ENCODE data around the gene AGAP1.
A peak's percentile ranks its signal among the peaks of the same experiment; 100 is the strongest.

The AGAP1 gene

GRCh38 chr2:235641956-235642355 is 148.1 kb downstream of the AGAP1 start:
- no peak for DNase-seq

GRCh38 chr2:235642446-235643098 is 148.7 kb downstream of the AGAP1 start:
- peak in 1 of 2 experiments; percentile 39 for DNase-seq

DNA sequence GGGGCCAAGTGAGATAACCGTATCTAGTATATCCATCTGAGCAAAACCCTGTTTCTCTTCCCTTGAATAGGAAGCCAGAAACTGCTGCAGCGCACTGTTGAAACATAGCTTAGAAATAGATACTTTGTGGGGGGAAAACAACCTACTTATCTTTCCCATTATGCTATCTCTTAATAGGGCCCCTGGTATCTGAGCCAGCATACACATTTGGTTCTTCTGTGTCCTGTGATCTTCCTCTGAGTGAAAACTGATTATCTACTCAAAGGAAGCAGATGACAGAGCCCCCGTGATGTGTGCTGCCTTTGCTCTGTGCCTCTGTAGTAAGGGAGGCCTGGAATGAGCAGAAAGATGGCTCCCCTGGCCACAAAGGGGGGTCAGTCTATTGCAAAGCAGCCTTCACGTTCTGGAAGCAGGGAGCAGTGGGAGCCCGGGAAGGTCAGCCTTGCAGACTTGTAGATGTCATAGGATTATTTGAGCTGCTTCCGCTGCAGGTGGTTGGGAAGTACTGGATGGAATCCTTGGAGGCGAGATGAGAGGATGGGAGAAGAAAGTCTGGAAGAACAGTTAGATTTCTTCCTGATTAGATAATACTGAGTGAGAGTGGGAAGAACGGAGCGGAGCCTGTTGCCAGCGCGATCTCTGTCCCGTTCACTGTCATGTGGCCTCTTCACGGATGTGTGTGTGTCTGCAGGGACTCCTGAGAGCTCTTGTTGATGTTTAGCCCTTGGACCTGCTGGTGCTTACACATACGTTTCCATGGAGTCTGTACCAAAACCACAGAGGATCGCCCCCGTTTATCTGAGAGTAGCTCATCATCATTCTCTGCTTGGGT is 150.1 kb downstream of the AGAP1 start:
- no peak for DNase-seq

- no peak for DNase-seq
Observed at GRCh38 chr2:235647264-235647663, 153.4 kb downstream of the AGAP1 start.

- no peak for DNase-seq
Observed at GRCh38 chr2:235647877-235648276, 154.0 kb downstream of the AGAP1 start.

DNA sequence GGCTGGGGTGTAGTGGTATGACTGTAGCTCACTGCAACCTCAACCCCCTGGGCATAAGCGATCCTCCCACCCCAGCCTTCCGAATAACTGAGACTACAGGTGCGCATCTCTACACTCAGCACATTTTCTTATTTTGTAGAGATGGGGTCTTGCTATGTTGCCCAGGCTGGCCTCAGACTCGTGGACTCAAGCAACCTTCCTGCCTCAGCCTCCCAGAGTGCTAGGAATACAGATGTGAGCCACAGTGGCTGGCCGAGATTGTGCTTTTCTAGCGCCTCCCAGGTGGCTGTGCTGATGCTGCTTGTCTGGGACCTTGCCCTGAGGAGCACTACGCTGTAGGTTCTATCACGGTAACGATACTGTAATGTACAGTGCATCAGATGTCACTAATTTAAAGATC is 155.6 kb downstream of the AGAP1 start:
- DNase-seq = no peak

GRCh38 chr2:235651643-235652042 is 157.8 kb downstream of the AGAP1 start:
- DNase-seq = no peak

- no peak for DNase-seq
Observed at GRCh38 chr2:235654103-235654813, 160.4 kb downstream of the AGAP1 start.

DNA sequence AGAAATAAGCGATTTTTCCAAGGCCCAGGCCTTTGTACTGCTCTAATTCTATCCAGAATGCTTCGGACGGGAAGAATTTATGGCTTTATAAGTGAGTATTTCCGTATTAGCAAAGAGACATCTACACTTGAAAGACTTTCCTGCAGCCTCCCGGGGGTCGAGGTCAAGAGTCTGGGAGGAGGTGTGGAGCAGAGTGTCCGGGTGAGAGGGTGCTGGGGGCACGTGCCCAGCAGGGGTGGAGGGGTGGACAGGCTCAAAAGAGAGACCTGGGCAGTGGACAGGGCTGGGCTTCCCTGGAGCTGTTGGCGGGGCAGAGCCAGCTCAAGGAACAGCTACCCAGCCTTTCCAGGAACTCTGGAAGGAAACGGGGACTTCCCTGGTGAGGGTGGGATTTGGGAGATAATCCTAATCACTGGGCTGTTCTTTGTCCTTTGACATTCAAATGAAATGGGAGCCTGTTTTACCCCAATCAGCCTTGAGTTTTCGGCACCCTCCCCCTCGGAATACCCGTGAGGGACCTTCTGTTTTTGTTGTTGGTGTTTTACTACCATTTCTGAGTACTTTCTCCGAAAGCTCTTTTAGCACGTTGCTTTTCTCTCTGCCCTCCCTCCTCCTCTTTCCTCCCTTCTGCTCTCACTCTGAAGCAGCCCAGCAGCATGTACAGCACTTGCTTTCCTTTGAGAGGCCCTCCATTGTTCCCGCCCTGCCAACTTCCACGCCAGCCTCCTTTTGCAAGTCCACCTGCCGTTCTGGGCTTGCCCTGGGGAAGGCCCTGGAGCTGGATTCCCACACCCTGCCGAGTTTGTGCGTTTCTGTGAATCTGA is 164.7 kb downstream of the AGAP1 start:
- peak in 1 of 2 experiments; percentile 33 for DNase-seq

- no peak for DNase-seq
Observed at GRCh38 chr2:235659767-235660322, 166.0 kb downstream of the AGAP1 start.

GRCh38 chr2:235660484-235661082 is 166.7 kb downstream of the AGAP1 start:
- DNase-seq = no peak

DNA sequence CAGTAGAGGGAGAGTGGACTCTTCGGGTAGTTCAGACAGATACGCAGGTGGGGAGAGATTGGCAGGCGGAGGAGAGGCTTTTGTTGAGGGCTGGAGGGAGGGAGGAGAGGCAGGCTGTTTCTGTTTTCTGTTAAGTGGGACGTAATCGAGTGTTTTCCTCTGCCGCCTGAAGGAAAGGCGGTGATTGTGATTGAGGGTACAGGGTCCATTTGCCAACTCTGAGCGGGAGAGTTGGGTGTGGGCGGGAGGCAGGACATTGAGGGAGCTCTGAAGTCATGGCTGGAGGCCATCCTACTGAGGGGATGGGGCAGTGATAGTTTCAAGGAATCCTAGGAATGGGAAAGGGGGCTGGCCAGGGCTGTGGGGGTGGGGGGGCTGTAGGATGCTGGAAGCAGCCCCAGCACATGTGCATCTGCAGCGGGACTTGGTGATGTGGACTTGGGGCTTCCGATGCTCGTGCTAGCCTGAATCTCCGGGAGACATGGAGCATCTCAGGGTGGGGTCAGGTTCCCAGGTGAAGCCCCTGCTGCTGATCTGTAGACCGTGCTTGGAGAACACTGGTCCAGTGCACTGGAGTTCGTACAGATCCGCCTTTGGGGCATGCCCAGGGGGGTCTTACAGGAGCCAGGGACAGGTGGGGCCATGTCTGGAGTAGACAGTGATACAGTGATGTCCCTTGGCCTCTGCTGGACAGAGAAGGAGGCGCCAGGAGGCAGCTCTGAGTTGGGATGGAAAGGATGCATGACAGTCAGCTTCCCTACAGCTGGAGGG is 167.5 kb downstream of the AGAP1 start:
- DNase-seq = no peak

GRCh38 chr2:235661952-235662351 is 168.1 kb downstream of the AGAP1 start:
- DNase-seq = no peak

GRCh38 chr2:235663875-235664274 is 170.0 kb downstream of the AGAP1 start:
- DNase-seq = no peak

DNA sequence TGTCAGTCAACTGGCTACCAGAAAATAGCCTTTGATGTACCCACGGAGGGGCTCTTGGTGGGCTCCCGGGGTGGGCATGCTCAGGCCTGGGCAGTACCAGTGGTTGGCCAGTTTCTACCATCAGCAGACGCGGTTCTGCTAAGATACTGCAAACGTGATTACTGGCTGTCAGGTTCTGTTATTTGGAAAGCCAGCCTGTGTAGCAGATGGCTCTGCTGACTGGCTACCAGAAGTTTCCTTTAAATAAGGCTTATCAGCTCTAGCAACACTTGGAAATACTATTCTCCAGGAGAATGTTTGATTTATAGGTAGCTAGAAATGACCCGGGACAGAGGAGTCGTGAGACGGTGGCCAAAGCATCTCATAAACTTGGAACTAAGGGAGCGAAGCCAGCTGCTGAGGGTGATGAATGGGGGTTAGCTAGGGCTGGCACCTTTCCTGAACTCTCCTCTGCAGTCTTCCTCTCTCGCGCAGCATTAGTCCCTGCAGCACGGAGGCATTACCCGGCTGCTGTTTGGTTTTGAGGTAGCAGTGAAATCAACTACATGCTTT is 171.9 kb downstream of the AGAP1 start:
- peak; percentile 4 to 16 for DNase-seq

GRCh38 chr2:235666213-235666781 is 172.5 kb downstream of the AGAP1 start:
- peak; percentile 59 to 63 for DNase-seq

GRCh38 chr2:235668782-235669181 is 174.9 kb downstream of the AGAP1 start:
- DNase-seq = no peak

DNA sequence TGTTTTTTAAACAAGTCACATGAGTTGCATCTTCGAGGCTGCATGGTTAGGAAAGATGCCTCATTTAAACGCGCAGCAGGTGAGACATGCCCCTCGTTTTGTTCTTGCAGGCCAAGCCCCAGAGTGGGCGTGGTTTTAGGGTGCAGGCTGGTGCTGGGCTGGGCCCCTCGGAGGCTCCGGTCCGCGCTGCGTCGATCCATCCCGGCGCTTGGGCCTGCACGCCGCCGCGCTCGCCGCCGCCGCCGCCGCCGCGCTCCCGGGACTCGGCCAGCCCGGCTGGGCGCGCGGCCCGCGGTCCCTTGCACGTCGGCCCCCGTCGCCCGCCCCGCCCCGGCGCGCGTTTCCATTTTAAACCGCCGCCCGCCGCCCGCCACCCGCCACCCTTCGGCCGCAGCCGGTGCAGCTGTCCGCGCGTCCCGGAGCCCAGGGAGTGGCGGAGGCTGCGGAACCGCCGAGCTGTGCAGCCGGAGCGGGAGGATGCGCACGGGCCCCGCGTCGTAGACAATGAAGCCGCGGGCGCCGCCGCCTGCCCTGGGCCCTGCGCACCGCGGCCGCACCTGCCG is 175.5 kb downstream of the AGAP1 start:
- DNase-seq = peak; percentile 64 to 79

DNA sequence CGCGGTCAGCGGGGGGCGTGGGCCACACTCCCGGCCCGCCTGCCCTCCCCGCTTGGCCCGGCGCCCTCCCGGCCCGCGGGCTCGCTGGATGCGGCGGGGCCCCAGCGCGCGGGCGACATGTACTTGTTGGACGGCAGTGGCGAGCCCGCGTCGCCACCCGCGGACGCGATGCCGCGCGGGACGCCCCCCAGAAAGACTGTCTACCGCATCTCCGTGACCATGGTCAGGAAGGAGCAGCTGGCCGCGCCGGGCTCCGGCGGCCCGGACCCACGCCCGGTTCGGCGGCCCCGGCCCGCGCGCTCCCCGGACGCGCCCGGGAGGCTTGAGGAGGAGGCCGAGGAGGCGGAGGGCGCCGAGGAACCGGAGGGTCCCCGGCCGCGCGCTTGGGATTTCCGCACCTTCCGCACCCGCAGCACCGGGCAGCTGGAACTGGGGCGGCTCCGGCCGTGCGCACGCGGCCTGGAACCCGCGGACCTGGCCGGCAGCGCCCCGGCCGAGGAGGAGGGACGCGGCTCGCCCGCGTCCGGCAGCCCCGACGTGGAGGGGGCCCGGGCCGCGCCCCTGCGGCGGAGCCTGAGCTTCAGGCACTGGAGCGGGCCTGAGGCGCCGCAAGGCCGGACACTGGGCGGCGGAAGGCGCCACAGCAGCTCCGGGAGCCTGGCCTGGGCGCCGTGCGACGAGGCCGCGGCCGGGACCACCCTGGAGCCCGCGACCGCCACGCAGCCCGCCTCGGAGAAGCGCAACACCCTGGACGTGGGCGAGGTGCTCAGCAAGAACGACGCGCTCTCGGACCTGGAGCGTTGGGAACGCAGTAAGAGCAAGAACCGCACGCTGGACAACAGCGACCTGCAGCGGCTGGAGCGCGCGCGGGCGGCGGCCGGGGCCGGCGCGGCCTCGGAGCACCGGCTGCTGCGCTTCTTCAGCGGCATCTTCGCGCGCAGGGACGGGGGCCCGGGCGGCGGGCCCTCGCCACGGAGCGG is 176.4 kb downstream of the AGAP1 start:
- DNase-seq = no peak
